GM23338 (cell line): ENCODE data around the gene ABAT. TPM values are rescaled to one million over a fixed set of nuclear protein-coding genes. Genes with fewer than 3 reads are reported as not detected.

Experiments
- ATAC-seq: fragments of 200-7000 bp; cut with Tn5 transposase; 3 replicates; pipeline ENCODE4 v1.9.1; 2020
- DNase-seq: peaks from one replicate; pipeline ENCODE4 v3.0.0-alpha.2; 2015; ENCODE audit warnings: low spot score
- H2AFZ ChIP-seq: fragments of 200-600 bp; sonication (generic); 2 replicates; pipeline ENCODE4 v1.8.0; 2016; ENCODE audit warnings: antibody characterized with exemption, mild to moderate bottlenecking, moderate library complexity
- H3F3A ChIP-seq: fragments of 200-600 bp; sonication (generic); replicated peaks from 2 replicates; pipeline ENCODE4 v1.8.0; 2017; ENCODE audit warnings: antibody characterized with exemption, mixed run types, low read depth
- H3K27ac ChIP-seq: fragments of 200-600 bp; sonication (generic); 2 replicates; pipeline ENCODE4 v1.6.1; 2016; ENCODE audit warnings: low read depth
- H3K27me3 ChIP-seq: fragments of 200-600 bp; sonication (generic); 2 replicates; pipeline ENCODE4 v1.8.0; 2016; ENCODE audit warnings: mild to moderate bottlenecking, mixed run types, moderate library complexity; ENCODE audit not compliant: insufficient read depth
- H3K36me3 ChIP-seq: fragments of 200-600 bp; sonication (generic); 2 replicates; pipeline ENCODE4 v1.8.0; 2016; ENCODE audit warnings: mild to moderate bottlenecking; ENCODE audit not compliant: insufficient read depth
- H3K4me1 ChIP-seq: fragments of 200-600 bp; sonication (generic); 2 replicates; pipeline ENCODE4 v1.8.0; 2016; ENCODE audit warnings: mild to moderate bottlenecking, moderate library complexity; ENCODE audit not compliant: insufficient read depth
- H3K4me2 ChIP-seq: fragments of 200-600 bp; sonication (generic); 2 replicates; pipeline ENCODE4 v1.7.1; 2017; ENCODE audit warnings: mixed run types
- H3K4me3 ChIP-seq: fragments of 200-600 bp; sonication (generic); 2 replicates; pipeline ENCODE4 v1.6.1; 2016; ENCODE audit warnings: mixed run types
- H3K79me2 ChIP-seq: fragments of 200-600 bp; sonication (generic); replicated peaks from 2 replicates; pipeline ENCODE4 v1.8.0; 2017; ENCODE audit warnings: mild to moderate bottlenecking; ENCODE audit not compliant: insufficient read depth
- H3K9me2 ChIP-seq: fragments of 200-600 bp; sonication (generic); 2 replicates; pipeline ENCODE4 v1.8.0; 2017; ENCODE audit not compliant: insufficient read depth
- H4K20me1 ChIP-seq: fragments of 200-600 bp; sonication (generic); replicated peaks from 2 replicates; pipeline ENCODE4 v1.8.0; 2017; ENCODE audit warnings: mild to moderate bottlenecking; ENCODE audit not compliant: insufficient read depth
- H3K27ac Mint-ChIP-seq: 2 replicates; pipeline ENCODE4 v1.8.0; 2020; ENCODE audit warnings: inconsistent platforms, mild to moderate bottlenecking, moderate library complexity, mixed read lengths
- H3K27me3 Mint-ChIP-seq: 3 replicates; pipeline ENCODE4 v1.8.0; 2022; ENCODE audit warnings: low read depth, mild to moderate bottlenecking, moderate library complexity, mixed read lengths, inconsistent platforms; ENCODE audit not compliant: insufficient read depth, poor library complexity
- H3K36me3 Mint-ChIP-seq: 3 replicates; pipeline ENCODE4 v1.8.0; 2021; ENCODE audit warnings: low read depth, mild to moderate bottlenecking, inconsistent platforms, moderate library complexity, mixed read lengths
- H3K4me1 Mint-ChIP-seq: 3 replicates; pipeline ENCODE4 v1.8.0; 2020; ENCODE audit warnings: mild to moderate bottlenecking, inconsistent platforms, mixed read lengths
- H3K4me3 Mint-ChIP-seq: 3 replicates; pipeline ENCODE4 v1.8.0; 2021; ENCODE audit warnings: moderate library complexity, mild to moderate bottlenecking, inconsistent platforms, mixed read lengths
- H3K9me3 Mint-ChIP-seq: 3 replicates; pipeline ENCODE4 v1.8.0; 2020; ENCODE audit warnings: moderate library complexity, mild to moderate bottlenecking, inconsistent platforms, mixed read lengths
- CREB1 ChIP-seq: fragments of 250-450 bp; sonication (Bioruptor Pico); IDR thresholded peaks from 2 replicates; pipeline ENCODE4 v1.5.0; 2020; ENCODE audit warnings: low read depth, mild to moderate bottlenecking, moderate library complexity
- EZH2 ChIP-seq: fragments of 200-600 bp; sonication (generic); IDR thresholded peaks from one replicate; pipeline ENCODE4 v1.8.0; 2017; ENCODE audit warnings: antibody characterized with exemption, mild to moderate bottlenecking, low read depth; ENCODE audit not compliant: unreplicated experiment
- EZH2phosphoT487 ChIP-seq: fragments of 200-600 bp; sonication (generic); IDR thresholded peaks from one replicate; pipeline ENCODE4 v1.8.1; 2018; ENCODE audit warnings: antibody characterized with exemption; ENCODE audit not compliant: unreplicated experiment
- JUNB ChIP-seq: IDR thresholded peaks from one replicate; pipeline ENCODE4 v1.6.1; 2016; ENCODE audit warnings: antibody characterized with exemption; ENCODE audit not compliant: unreplicated experiment
- NANOG ChIP-seq: IDR thresholded peaks from 2 replicates; pipeline ENCODE4 v1.6.1; 2016; ENCODE audit warnings: antibody characterized with exemption, borderline replicate concordance
- POLR2AphosphoS5 ChIP-seq: IDR thresholded peaks from 2 replicates; pipeline ENCODE4 v1.6.1; 2016; ENCODE audit warnings: antibody characterized with exemption, low read depth
- STAT1 ChIP-seq: IDR thresholded peaks from one replicate; pipeline ENCODE4 v1.6.1; 2016; ENCODE audit warnings: antibody characterized with exemption; ENCODE audit not compliant: unreplicated experiment
- ZNF114 ChIP-seq: fragments of 250-450 bp; sonication (Bioruptor Pico); IDR thresholded peaks from 2 replicates; pipeline ENCODE4 v1.5.0; 2020; ENCODE audit warnings: mild to moderate bottlenecking, moderate library complexity
- ZNF331 ChIP-seq: fragments of 250-450 bp; sonication (Bioruptor Pico); IDR thresholded peaks from 2 replicates; pipeline ENCODE4 v1.5.0; 2020; ENCODE audit warnings: low read depth, mild to moderate bottlenecking, moderate library complexity
- polyA plus RNA-seq: library from polyadenylated mRNA; unstranded; fragments of >200 nt; fragmentation: Nextera tagmentation; extraction: Ambion mirVana; gene quantifications from 2 replicates; pipeline ENCODE4 v1.2.1, GENCODE V29; 2016
- total RNA-seq: library from RNA; depleted of rRNA; stranded (reverse); fragments of >200 nt; shearing (Covaris generic); gene quantifications from 2 replicates; pipeline ENCODE4 v1.2.3, GENCODE V29; 2014
- TF ChIP-seq, protein P1 (sequence below): fragments of 250-450 bp; sonication (Bioruptor Pico); IDR thresholded peaks from 2 replicates; pipeline ENCODE4 v1.5.0; 2020; ENCODE audit warnings: mild to moderate bottlenecking, moderate library complexity
- TF ChIP-seq, protein P2 (sequence below): IDR thresholded peaks from 2 replicates; pipeline ENCODE4 v1.6.1; 2016; ENCODE audit warnings: antibody characterized with exemption
- TF ChIP-seq, protein P3 (sequence below): IDR thresholded peaks from one replicate; pipeline ENCODE4 v1.6.1; 2018; ENCODE audit warnings: antibody characterized with exemption; ENCODE audit not compliant: unreplicated experiment
- TF ChIP-seq, protein P4 (sequence below), 2 experiments: fragments of 200-600 bp in 1 of 2; sonication (generic) in 1 of 2; conservative IDR thresholded peaks; 2 replicates each; pipeline versions ENCODE4 v1.5.1 to v1.6.1; 2016 to 2017; ENCODE audit warnings: antibody characterized with exemption in 2 of 2, low read depth in 2 of 2, mild to moderate bottlenecking in 2 of 2, moderate library complexity in 1 of 2

The ABAT gene
- total and polyA plus RNA-seq, 2 experiments from 2014 or later = 4.4 to 8.8 TPM

DNA sequence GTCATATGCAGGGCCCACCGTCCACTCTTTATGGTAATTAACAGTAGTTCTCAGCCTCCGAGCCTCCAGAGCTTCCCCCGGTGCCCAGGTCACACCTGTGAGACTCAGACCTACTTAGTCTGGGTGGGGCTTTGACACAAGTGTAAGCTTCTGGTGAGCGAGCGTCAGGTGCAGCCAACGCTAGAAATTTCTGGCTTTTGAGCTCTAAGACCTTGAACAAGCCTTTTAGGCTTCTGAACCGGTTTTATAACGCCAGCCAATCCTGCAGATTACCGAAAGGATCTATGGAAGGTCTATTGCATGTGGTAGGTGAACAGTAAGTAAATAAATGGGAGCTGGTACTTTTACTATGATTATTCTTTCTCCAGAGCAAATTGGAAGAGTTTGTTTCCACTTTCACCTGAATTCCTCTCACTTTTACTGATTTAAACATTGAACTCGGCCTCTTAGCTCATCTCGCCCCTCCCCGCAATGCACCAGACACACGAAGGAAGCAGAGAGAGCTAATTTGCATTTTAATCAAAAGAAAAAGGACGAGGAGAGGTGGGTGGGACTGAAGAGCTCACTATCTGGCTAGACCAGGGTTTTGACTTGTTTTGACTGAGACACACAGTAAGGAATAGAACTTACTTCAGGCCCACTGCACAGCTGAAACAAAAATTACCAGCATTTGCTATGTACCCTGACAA is 47.1 kb downstream of the ABAT start:
- H3K4me3 Mint-ChIP-seq = peak overlapping the region; percentile 15; the same call in 1 of the 3 replicates
- H3K4me3 ChIP-seq = no peak overlapping the region
- peak; percentile 60 for ATAC-seq
- H3K27me3 Mint-ChIP-seq = peaks cover 3% of the 10 kb centered on the region
- peak; percentile 20 for DNase-seq
- no peak overlapping the region for H3K4me2 ChIP-seq
- no peaks in the 10 kb centered on the region for H3K79me2 ChIP-seq
- H3K27ac Mint-ChIP-seq = no peak overlapping the region
- no peaks in the 10 kb centered on the region; the same call in 1 of the 3 replicates for H3K9me3 Mint-ChIP-seq
- no peaks in the 10 kb centered on the region for H3K36me3 Mint-ChIP-seq
- H3K4me1 ChIP-seq = peaks cover 20% of the 10 kb centered on the region; the same call in 1 of the 2 replicates
- H2AFZ ChIP-seq = no peak overlapping the region
- H3K27ac ChIP-seq = peak overlapping the region; percentile 55; the same call in 1 of the 2 replicates
- H3K36me3 ChIP-seq = no peaks in the 10 kb centered on the region
- TF ChIP-seq, protein P1, sequence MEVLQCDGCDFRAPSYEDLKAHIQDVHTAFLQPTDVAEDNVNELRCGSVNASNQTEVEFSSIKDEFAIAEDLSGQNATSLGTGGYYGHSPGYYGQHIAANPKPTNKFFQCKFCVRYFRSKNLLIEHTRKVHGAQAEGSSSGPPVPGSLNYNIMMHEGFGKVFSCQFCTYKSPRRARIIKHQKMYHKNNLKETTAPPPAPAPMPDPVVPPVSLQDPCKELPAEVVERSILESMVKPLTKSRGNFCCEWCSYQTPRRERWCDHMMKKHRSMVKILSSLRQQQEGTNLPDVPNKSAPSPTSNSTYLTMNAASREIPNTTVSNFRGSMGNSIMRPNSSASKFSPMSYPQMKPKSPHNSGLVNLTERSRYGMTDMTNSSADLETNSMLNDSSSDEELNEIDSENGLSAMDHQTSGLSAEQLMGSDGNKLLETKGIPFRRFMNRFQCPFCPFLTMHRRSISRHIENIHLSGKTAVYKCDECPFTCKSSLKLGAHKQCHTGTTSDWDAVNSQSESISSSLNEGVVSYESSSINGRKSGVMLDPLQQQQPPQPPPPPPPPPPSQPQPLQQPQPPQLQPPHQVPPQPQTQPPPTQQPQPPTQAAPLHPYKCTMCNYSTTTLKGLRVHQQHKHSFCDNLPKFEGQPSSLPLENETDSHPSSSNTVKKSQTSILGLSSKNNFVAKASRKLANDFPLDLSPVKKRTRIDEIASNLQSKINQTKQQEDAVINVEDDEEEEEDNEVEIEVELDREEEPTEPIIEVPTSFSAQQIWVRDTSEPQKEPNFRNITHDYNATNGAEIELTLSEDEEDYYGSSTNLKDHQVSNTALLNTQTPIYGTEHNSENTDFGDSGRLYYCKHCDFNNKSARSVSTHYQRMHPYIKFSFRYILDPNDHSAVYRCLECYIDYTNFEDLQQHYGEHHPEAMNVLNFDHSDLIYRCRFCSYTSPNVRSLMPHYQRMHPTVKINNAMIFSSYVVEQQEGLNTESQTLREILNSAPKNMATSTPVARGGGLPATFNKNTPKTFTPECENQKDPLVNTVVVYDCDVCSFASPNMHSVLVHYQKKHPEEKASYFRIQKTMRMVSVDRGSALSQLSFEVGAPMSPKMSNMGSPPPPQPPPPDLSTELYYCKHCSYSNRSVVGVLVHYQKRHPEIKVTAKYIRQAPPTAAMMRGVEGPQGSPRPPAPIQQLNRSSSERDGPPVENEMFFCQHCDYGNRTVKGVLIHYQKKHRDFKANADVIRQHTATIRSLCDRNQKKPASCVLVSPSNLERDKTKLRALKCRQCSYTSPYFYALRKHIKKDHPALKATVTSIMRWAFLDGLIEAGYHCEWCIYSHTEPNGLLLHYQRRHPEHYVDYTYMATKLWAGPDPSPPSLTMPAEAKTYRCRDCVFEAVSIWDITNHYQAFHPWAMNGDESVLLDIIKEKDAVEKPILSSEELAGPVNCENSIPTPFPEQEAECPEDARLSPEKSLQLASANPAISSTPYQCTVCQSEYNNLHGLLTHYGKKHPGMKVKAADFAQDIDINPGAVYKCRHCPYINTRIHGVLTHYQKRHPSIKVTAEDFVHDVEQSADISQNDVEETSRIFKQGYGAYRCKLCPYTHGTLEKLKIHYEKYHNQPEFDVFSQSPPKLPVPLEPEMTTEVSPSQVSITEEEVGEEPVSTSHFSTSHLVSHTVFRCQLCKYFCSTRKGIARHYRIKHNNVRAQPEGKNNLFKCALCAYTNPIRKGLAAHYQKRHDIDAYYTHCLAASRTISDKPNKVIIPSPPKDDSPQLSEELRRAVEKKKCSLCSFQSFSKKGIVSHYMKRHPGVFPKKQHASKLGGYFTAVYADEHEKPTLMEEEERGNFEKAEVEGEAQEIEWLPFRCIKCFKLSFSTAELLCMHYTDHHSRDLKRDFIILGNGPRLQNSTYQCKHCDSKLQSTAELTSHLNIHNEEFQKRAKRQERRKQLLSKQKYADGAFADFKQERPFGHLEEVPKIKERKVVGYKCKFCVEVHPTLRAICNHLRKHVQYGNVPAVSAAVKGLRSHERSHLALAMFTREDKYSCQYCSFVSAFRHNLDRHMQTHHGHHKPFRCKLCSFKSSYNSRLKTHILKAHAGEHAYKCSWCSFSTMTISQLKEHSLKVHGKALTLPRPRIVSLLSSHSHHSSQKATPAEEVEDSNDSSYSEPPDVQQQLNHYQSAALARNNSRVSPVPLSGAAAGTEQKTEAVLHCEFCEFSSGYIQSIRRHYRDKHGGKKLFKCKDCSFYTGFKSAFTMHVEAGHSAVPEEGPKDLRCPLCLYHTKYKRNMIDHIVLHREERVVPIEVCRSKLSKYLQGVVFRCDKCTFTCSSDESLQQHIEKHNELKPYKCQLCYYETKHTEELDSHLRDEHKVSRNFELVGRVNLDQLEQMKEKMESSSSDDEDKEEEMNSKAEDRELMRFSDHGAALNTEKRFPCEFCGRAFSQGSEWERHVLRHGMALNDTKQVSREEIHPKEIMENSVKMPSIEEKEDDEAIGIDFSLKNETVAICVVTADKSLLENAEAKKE = no peak
- TF ChIP-seq, protein P2, sequence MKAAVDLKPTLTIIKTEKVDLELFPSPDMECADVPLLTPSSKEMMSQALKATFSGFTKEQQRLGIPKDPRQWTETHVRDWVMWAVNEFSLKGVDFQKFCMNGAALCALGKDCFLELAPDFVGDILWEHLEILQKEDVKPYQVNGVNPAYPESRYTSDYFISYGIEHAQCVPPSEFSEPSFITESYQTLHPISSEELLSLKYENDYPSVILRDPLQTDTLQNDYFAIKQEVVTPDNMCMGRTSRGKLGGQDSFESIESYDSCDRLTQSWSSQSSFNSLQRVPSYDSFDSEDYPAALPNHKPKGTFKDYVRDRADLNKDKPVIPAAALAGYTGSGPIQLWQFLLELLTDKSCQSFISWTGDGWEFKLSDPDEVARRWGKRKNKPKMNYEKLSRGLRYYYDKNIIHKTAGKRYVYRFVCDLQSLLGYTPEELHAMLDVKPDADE = no peak
- TF ChIP-seq, protein P3, sequence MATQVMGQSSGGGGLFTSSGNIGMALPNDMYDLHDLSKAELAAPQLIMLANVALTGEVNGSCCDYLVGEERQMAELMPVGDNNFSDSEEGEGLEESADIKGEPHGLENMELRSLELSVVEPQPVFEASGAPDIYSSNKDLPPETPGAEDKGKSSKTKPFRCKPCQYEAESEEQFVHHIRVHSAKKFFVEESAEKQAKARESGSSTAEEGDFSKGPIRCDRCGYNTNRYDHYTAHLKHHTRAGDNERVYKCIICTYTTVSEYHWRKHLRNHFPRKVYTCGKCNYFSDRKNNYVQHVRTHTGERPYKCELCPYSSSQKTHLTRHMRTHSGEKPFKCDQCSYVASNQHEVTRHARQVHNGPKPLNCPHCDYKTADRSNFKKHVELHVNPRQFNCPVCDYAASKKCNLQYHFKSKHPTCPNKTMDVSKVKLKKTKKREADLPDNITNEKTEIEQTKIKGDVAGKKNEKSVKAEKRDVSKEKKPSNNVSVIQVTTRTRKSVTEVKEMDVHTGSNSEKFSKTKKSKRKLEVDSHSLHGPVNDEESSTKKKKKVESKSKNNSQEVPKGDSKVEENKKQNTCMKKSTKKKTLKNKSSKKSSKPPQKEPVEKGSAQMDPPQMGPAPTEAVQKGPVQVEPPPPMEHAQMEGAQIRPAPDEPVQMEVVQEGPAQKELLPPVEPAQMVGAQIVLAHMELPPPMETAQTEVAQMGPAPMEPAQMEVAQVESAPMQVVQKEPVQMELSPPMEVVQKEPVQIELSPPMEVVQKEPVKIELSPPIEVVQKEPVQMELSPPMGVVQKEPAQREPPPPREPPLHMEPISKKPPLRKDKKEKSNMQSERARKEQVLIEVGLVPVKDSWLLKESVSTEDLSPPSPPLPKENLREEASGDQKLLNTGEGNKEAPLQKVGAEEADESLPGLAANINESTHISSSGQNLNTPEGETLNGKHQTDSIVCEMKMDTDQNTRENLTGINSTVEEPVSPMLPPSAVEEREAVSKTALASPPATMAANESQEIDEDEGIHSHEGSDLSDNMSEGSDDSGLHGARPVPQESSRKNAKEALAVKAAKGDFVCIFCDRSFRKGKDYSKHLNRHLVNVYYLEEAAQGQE = no peak
- TF ChIP-seq STAT1 (no peak), POLR2AphosphoS5 (no peak), ZNF331 (no peak), ZNF114 (CRISPR knock-in tag) (no peak), NANOG (no peak), EZH2 (no peak), CREB1 (CRISPR knock-in tag) (no peak), JUNB (no peak), EZH2phosphoT487 (no peak)
- TF ChIP-seq, protein P4, sequence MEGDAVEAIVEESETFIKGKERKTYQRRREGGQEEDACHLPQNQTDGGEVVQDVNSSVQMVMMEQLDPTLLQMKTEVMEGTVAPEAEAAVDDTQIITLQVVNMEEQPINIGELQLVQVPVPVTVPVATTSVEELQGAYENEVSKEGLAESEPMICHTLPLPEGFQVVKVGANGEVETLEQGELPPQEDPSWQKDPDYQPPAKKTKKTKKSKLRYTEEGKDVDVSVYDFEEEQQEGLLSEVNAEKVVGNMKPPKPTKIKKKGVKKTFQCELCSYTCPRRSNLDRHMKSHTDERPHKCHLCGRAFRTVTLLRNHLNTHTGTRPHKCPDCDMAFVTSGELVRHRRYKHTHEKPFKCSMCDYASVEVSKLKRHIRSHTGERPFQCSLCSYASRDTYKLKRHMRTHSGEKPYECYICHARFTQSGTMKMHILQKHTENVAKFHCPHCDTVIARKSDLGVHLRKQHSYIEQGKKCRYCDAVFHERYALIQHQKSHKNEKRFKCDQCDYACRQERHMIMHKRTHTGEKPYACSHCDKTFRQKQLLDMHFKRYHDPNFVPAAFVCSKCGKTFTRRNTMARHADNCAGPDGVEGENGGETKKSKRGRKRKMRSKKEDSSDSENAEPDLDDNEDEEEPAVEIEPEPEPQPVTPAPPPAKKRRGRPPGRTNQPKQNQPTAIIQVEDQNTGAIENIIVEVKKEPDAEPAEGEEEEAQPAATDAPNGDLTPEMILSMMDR (conservative IDR thresholded peaks at IDR 0.05; ENCODE audit: low read depth in 2 of 2) = no peak
- H3K9me2 ChIP-seq = no peaks in the 10 kb centered on the region
- H3K4me1 Mint-ChIP-seq = peaks cover 11% of the 10 kb centered on the region; the same call in 2 of the 3 replicates
- H4K20me1 ChIP-seq = peaks cover 3% of the 10 kb centered on the region; the same call in 1 of the 2 replicates
- H3F3A ChIP-seq = 0 out of 2 replicates have a peak, but pooled peaks cover 5% of the 10 kb centered on the region
- no peaks in the 10 kb centered on the region for H3K27me3 ChIP-seq
